GM19463 (cell line): ENCODE measurements around the gene HCN2.

Experiments used
- ATAC-seq: cut with Tn5 transposase; IDR thresholded peaks from one replicate; pipeline ENCODE4 v1.9.1; 2021; ENCODE audit warnings: mild to moderate bottlenecking, moderate library complexity; ENCODE audit not compliant: unreplicated experiment

Gene HCN2

GRCh38 chr19:570937-571565 lies 18.6 kb upstream of the HCN2 start:
- ATAC-seq = no peak

- no peak for ATAC-seq
Measured at GRCh38 chr19:571566-571974, 18.1 kb upstream of the HCN2 start.

GRCh38 chr19:572140-572742 lies 17.4 kb upstream of the HCN2 start, which contains the start of gene BSG:
BSG (plus strand) TSS chr19:572596; CDS start chr19:572635, 39 bp downstream.
- peak; percentile 75 for ATAC-seq

- ATAC-seq = peak; percentile 27
Measured at GRCh38 chr19:572743-573518, 16.8 kb upstream of the HCN2 start.

GRCh38 chr19:573519-573825 lies 16.2 kb upstream of the HCN2 start:
- ATAC-seq = no peak

- no peak for ATAC-seq
Measured at GRCh38 chr19:574658-575526, 14.8 kb upstream of the HCN2 start.

- no peak for ATAC-seq
Measured at GRCh38 chr19:575527-576506, 13.9 kb upstream of the HCN2 start.

- no peak for ATAC-seq
Measured at GRCh38 chr19:576768-577438, 12.8 kb upstream of the HCN2 start.

- ATAC-seq = no peak
Measured at GRCh38 chr19:577439-578392, 12.0 kb upstream of the HCN2 start.

GRCh38 chr19:579111-579841 lies 10.4 kb upstream of the HCN2 start:
- no peak for ATAC-seq

GRCh38 chr19:579842-580155 lies 9.9 kb upstream of the HCN2 start:
- no peak for ATAC-seq

- no peak for ATAC-seq
Measured at GRCh38 chr19:580274-580835, 9.3 kb upstream of the HCN2 start.

- no peak for ATAC-seq
Measured at GRCh38 chr19:581399-582111, 8.1 kb upstream of the HCN2 start.

- no peak for ATAC-seq
Measured at GRCh38 chr19:582497-583197, 7.0 kb upstream of the HCN2 start.

- no peak for ATAC-seq
Measured at GRCh38 chr19:583198-583967, 6.3 kb upstream of the HCN2 start.

- ATAC-seq = no peak
Measured at GRCh38 chr19:583968-584239, 5.8 kb upstream of the HCN2 start.
